Measurements from ENCODE around the gene LRRC8C.

LRRC8C gene

GRCh38 chr1:89737985-89738510 is 105.1 kb downstream of the LRRC8C start:
- no peak for DNase-seq

GRCh38 chr1:89739013-89739843 is 106.3 kb downstream of the LRRC8C start:
- no peak for DNase-seq

DNA sequence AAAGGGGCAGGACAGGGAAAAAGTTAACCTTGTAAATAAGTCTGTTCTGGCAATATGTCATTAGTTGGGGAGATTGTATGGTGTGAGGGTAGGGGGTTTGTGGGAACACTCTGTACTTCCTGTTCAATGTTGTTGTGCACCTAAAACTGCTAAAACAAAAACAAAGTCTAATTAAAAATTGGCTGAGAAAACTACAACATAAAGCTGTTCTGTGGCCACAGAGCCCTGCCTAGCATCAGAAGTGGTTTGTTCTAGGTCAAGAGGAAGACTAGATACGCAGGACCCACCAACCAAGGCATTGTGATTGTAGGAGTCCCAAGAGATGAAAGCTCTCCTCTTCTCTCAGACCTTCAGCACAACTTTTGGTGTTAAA is 106.9 kb downstream of the LRRC8C start:
- DNase-seq: no peak

DNA sequence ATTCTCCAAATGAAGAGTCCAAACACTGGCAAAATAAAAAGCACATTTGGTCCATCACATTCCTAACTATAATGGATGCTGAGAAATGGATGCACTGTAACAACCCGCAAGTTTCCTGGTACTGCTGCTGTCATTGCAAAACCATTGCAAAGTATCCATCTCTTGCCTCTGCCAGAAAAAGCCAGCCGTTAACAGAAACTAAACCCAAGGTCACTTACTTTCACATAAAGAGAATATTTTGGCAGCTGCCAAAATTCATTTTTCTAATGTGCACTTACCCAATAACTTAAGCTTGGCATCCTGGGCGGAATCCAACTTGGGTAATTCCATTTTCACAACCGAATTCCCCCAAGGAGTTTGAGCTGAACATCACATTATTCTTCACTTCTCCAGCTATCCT is 110.9 kb downstream of the LRRC8C start:
- no peak for DNase-seq

DNA sequence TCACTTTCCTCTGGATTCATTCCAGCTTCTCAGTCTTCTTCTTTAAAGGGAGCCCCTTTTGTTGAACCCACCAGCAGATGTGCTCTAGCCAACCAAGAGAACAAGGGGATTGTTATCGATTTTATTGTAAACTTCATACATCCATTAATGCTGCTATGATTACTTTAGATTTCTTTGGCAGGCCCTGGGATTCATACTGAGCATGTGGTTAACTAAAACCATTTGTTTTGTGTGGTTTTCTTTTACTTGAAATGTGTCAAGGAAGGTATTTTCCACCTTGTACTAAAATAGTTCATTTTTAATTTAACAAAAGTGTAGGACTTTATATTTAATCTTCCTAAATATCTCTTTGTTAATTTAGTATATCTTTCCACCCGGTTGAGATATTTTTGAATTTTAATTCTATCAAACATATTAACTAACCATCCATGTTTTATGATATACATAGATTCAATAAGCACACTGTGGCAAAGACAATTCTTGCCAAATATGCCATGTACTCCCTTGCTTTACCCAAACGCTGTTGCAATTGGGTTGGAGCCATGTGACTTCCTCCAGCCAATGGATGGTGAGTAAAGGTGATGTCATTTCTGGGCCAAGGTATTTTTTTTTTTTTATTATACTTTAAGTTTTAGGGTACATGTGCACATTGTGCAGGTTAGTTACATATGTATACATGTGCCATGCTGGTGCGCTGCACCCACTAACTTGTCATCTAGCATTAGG is 113.7 kb downstream of the LRRC8C start:
- DNase-seq: no peak

DNA sequence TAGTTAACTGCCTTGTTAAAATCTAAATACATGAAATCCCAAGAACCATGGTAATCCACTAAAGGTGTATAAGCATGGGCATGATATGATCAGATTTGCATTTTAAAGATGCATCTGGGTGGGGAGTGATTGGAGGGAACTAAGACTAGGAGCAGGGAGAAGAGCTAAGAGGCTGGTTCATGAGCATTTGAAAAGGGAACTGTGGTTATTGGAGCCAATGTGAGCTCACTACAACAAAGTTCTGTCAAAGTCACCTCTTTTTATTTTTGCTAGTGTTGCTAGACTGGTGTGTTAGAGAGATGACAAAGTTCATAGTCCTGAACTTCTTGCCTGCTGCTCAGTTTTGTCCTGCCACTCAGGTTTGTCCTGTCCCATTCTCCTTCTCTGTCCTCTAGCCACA is 120.8 kb downstream of the LRRC8C start:
- DNase-seq: no peak

- no peak for DNase-seq
These were observed 121.6 kb downstream of the LRRC8C start for GRCh38 chr1:89754518-89754917.

GRCh38 chr1:89755591-89755990 is 122.7 kb downstream of the LRRC8C start:
- DNase-seq: no peak

DNA sequence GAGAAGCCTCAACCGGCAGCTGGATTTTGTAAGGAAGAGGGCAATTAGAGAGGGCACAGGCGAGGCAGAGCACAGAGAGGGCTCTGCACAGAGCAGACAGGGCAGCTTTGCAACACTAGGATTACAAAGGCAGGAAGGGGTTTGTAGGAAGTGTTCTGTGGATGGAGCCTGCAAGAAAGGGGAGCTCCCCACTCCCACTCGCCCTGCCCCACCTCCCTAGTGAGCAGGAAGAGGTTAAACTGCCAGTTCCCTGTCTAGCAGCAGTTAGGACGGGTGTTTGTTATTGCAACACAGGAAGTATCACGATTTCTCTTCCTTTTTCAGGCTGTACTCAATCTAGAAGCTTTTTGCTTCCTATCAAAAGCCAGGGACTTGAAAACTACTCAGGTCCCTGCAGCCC is 124.6 kb downstream of the LRRC8C start:
- no peak for DNase-seq

GRCh38 chr1:89758156-89758555 is 125.2 kb downstream of the LRRC8C start:
- no peak for DNase-seq

- DNase-seq: no peak
These were observed 126.1 kb downstream of the LRRC8C start for GRCh38 chr1:89759036-89759435.

DNA sequence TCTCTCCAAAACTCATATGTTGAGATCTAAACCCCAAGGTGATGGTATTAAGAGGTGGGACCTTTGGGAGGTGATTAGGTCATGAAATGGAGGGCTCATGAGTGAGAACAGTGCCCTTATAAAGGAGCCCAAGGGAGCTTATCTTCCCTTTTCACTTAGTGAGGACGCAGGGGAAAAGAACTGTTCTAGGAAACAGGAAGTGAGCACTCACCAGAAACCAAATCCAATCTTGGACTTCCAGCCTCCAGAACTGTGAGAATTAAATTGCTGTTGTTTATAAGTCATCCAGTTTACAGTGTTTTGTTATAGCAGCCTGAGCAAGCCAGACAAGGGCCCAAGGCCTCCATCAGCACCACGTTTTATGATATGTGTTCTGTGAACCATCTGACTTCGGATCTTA is 127.6 kb downstream of the LRRC8C start:
- no peak for DNase-seq

- no peak for DNase-seq
These were observed 128.4 kb downstream of the LRRC8C start for GRCh38 chr1:89761338-89761737.

- no peak for DNase-seq
These were observed 129.0 kb downstream of the LRRC8C start for GRCh38 chr1:89761901-89762300.

- peak; percentile 88 for DNase-seq
These were observed 129.5 kb downstream of the LRRC8C start for GRCh38 chr1:89762386-89762778.

- peak; percentile 81 for DNase-seq
These were observed 130.1 kb downstream of the LRRC8C start for GRCh38 chr1:89762779-89763648.

GRCh38 chr1:89763649-89763986 is 130.7 kb downstream of the LRRC8C start:
- no peak for DNase-seq

GRCh38 chr1:89765774-89766173 is 132.9 kb downstream of the LRRC8C start:
- DNase-seq: no peak

- DNase-seq: no peak
These were observed 134.7 kb downstream of the LRRC8C start for GRCh38 chr1:89767618-89768017.
